H1 (cell line): Measurements from ENCODE around the gene CEMP1. TPM values are rescaled to one million over a fixed set of nuclear protein-coding genes. Genes with fewer than 3 reads are reported as not detected.

Source experiments
- CTCF ChIA-PET: fragments of 300-600 bp; sonication (Branson Sonifier 250); formaldehyde crosslinking; loops from one replicate; lab custom pipeline; 2021; ENCODE audit not compliant: partially characterized antibody; lab: Charles Lee
- POLR2A ChIA-PET: fragments of 300-600 bp; sonication (Branson Sonifier 250); formaldehyde crosslinking; loops from one replicate; lab custom pipeline; 2021; ENCODE audit warnings: inconsistent platforms; ENCODE audit not compliant: partially characterized antibody; lab: Charles Lee
- DNase-seq, 2 experiments: peaks; one replicate each; pipeline versions ENCODE4 v3.0.0 to v3.0.0-alpha.2; 2010 to 2022; ENCODE audit warnings: low spot score in 2 of 2, low read depth in 1 of 2, mixed read lengths in 1 of 2
- FAIRE-seq: peaks from 2 replicates; lab custom pipeline; 2011; peaks lifted over from hg19 to GRCh38; lab: Jason Lieb, UNC
- H2AFZ ChIP-seq: 2 replicates; pipeline ENCODE4 v1.8.1; 2012; ENCODE audit warnings: low read length, inconsistent platforms
- H2AK5ac ChIP-seq: 2 replicates; pipeline ENCODE4 v1.6.1; 2013; ENCODE audit warnings: low read depth, low read length
- H2BK120ac ChIP-seq: replicated peaks from 2 replicates; pipeline ENCODE3; 2013; ENCODE audit warnings: low read depth, low read length, inconsistent platforms
- H2BK12ac ChIP-seq: 2 replicates; pipeline ENCODE4 v1.6.1; 2013; ENCODE audit warnings: low read depth, low read length
- H2BK15ac ChIP-seq: 2 replicates; pipeline ENCODE4 v1.6.1; 2013; ENCODE audit warnings: low read length
- H2BK20ac ChIP-seq: 2 replicates; pipeline ENCODE4 v1.6.1; 2013; ENCODE audit warnings: low read length
- H2BK5ac ChIP-seq: 2 replicates; pipeline ENCODE4 v1.6.1; 2013; ENCODE audit warnings: low read depth, low read length
- H3K14ac ChIP-seq: 2 replicates; pipeline ENCODE4 v1.6.1; 2013; ENCODE audit warnings: inconsistent platforms; ENCODE audit not compliant: insufficient read length
- H3K18ac ChIP-seq: 2 replicates; pipeline ENCODE4 v1.6.1; 2013; ENCODE audit warnings: low read length; ENCODE audit errors: extremely low read depth
- H3K23ac ChIP-seq: 2 replicates; pipeline ENCODE4 v1.6.1; 2013; ENCODE audit warnings: inconsistent platforms; ENCODE audit not compliant: insufficient read length
- H3K23me2 ChIP-seq: 2 replicates; pipeline ENCODE4 v1.6.1; 2013; ENCODE audit warnings: low read depth, low read length
- H3K27ac ChIP-seq: 2 replicates; pipeline ENCODE4 v1.6.1; 2011; ENCODE audit warnings: low read depth, low read length, inconsistent platforms
- H3K27me3 ChIP-seq, 4 experiments: replicated peaks in 1 of 4; 1 replicate in 1 of 4; 2 replicates in 3 of 4; pipeline versions ENCODE4 v1.6.1 to v1.8.1; 2011 to 2013; ENCODE audit warnings: low read length in 3 of 4, mild to moderate bottlenecking in 3 of 4, inconsistent platforms in 2 of 4, mixed read lengths in 2 of 4, moderate library complexity in 1 of 4; ENCODE audit not compliant: control insufficient read depth in 3 of 4, insufficient read depth in 3 of 4; ENCODE audit errors: extremely low read depth in 1 of 4
- H3K36me3 ChIP-seq, 4 experiments: 2 replicates each; pipeline versions ENCODE4 v1.6.1 to v1.8.1; 2011 to 2013; ENCODE audit warnings: mild to moderate bottlenecking in 4 of 4, low read length in 3 of 4, moderate library complexity in 2 of 4, control low read depth in 1 of 4, inconsistent platforms in 1 of 4; ENCODE audit not compliant: insufficient read depth in 4 of 4, control insufficient read depth in 2 of 4
- H3K4ac ChIP-seq: replicated peaks from 2 replicates; pipeline ENCODE3; 2013; ENCODE audit warnings: low read length, low read depth, mixed read lengths, inconsistent platforms; ENCODE audit not compliant: insufficient read length
- H3K4me1 ChIP-seq, 4 experiments: replicated peaks in 1 of 4; 1 replicate in 1 of 4; 2 replicates in 3 of 4; pipeline versions ENCODE4 v1.6.1 to v1.8.1; 2011 to 2013; ENCODE audit warnings: low read length in 3 of 4, inconsistent platforms in 2 of 4, mixed read lengths in 1 of 4; ENCODE audit not compliant: insufficient read depth in 4 of 4, control insufficient read depth in 3 of 4
- H3K4me2 ChIP-seq, 2 experiments: 2 replicates each; pipeline versions ENCODE4 v1.6.1 to v1.8.1; 2011 to 2013; ENCODE audit warnings: low read depth in 2 of 2, low read length in 2 of 2, control low read depth in 1 of 2, inconsistent platforms in 1 of 2, mild to moderate bottlenecking in 1 of 2; ENCODE audit not compliant: insufficient read depth in 1 of 2
- H3K4me3 ChIP-seq, 4 experiments: fragments of 200-600, 300-600 bp in 1 of 4; sonication (generic), shearing (Covaris generic), sonication (Bioruptor Twin) in 1 of 4; 2 replicates each; pipeline versions ENCODE4 v1.5.1 to v1.8.1; 2011 to 2016; ENCODE audit warnings: low read length in 4 of 4, low read depth in 3 of 4, control low read depth in 2 of 4, inconsistent platforms in 2 of 4, mild to moderate bottlenecking in 2 of 4, mixed read lengths in 1 of 4, moderate library complexity in 1 of 4; ENCODE audit not compliant: insufficient read depth in 2 of 4; ENCODE audit errors: extremely low read depth in 1 of 4
- H3K56ac ChIP-seq: replicated peaks from 2 replicates; pipeline ENCODE3; 2013; ENCODE audit warnings: low read depth, mild to moderate bottlenecking, mixed read lengths, low read length, inconsistent platforms; ENCODE audit not compliant: insufficient read length
- H3K79me1 ChIP-seq: 2 replicates; pipeline ENCODE4 v1.6.1; 2013; ENCODE audit warnings: low read depth, low read length, control low read depth
- H3K79me2 ChIP-seq, 2 experiments: 2 replicates each; pipeline versions ENCODE4 v1.6.1 to v1.8.1; 2012 to 2013; ENCODE audit warnings: low read length in 2 of 2, mild to moderate bottlenecking in 2 of 2, inconsistent platforms in 1 of 2; ENCODE audit not compliant: insufficient read depth in 2 of 2, control insufficient read depth in 1 of 2
- H3K9ac ChIP-seq, 4 experiments: replicated peaks in 1 of 4; 1 replicate in 1 of 4; 2 replicates in 3 of 4; pipeline versions ENCODE4 v1.6.1 to v1.8.1; 2011 to 2013; ENCODE audit warnings: low read depth in 3 of 4, low read length in 3 of 4, control low read depth in 2 of 4, mild to moderate bottlenecking in 2 of 4, moderate library complexity in 2 of 4, inconsistent platforms in 1 of 4; ENCODE audit errors: extremely low read depth in 1 of 4
- H3K9me3 ChIP-seq, 2 experiments: 2 replicates each; pipeline versions ENCODE4 v1.6.1 to v1.8.1; 2012 to 2013; ENCODE audit warnings: mild to moderate bottlenecking in 2 of 2, moderate library complexity in 2 of 2, control low read depth in 1 of 2, inconsistent platforms in 1 of 2, low read depth in 1 of 2, low read length in 1 of 2, mixed read lengths in 1 of 2; ENCODE audit not compliant: insufficient read depth in 2 of 2
- H4K20me1 ChIP-seq, 2 experiments: replicated peaks in 1 of 2; 2 replicates each; pipeline versions ENCODE3 to v1.8.1; 2011 to 2013; ENCODE audit warnings: inconsistent platforms in 2 of 2, low read length in 2 of 2, mild to moderate bottlenecking in 1 of 2; ENCODE audit not compliant: insufficient read depth in 2 of 2, control insufficient read depth in 1 of 2
- H4K5ac ChIP-seq: 2 replicates; pipeline ENCODE4 v1.6.1; 2013; ENCODE audit warnings: low read length, low read depth, mixed read lengths, inconsistent platforms; ENCODE audit not compliant: insufficient read length
- H4K8ac ChIP-seq: 2 replicates; pipeline ENCODE4 v1.8.0; 2013; ENCODE audit warnings: mild to moderate bottlenecking, moderate library complexity, low read length, inconsistent platforms; ENCODE audit not compliant: insufficient read depth; ENCODE audit errors: extremely low read depth
- H4K91ac ChIP-seq: replicated peaks from 2 replicates; pipeline ENCODE3; 2013; ENCODE audit warnings: low read length, mixed read lengths, inconsistent platforms; ENCODE audit not compliant: insufficient read length
- ASH2L ChIP-seq: fragments of 200-600, 300-600 bp; sonication (generic); IDR thresholded peaks from one replicate; pipeline ENCODE4 v1.7.1; 2017; ENCODE audit warnings: low read length
- HDAC6 ChIP-seq: IDR thresholded peaks from one replicate; pipeline ENCODE4 v1.7.1; 2012; ENCODE audit warnings: low read depth, mild to moderate bottlenecking, inconsistent platforms, low read length, moderate library complexity
- WGBS, 2 experiments: shearing (Covaris generic) in 1 of 2; methylation state at CpG; one replicate each; pipeline versions ENCODE4 v1.1.6 to v1.1.7; 2013 to 2015; ENCODE audit warnings: low lambda C conversion rate in 2 of 2, mixed read lengths in 2 of 2, inconsistent platforms in 1 of 2, low coverage in 1 of 2, missing lambda C conversion rate in 1 of 2; ENCODE audit not compliant: insufficient replicate concordance in 2 of 2, insufficient coverage in 1 of 2, insufficient read length in 1 of 2; ENCODE audit errors: extremely low coverage in 1 of 2, missing lambda C conversion rate in 1 of 2; 5-methylcytosine and 5-hydroxymethylcytosine counted together
- polyA plus RNA-seq, 7 experiments: library from polyadenylated mRNA; depleted of rRNA in 3 of 7; stranded (reverse) in 5 of 7; unstranded in 2 of 7; fragments of >200 nt in 5 of 7; fragments of 200-250 nt in 2 of 7; gene quantifications; 1 replicate in 5 of 7; 2 replicates in 1 of 7; 4 replicates in 1 of 7; pipeline versions ENCODE4 v1.2.1 to v1.2.3, GENCODE V29; 2011 to 2013; ENCODE audit warnings: missing spikeins in 2 of 7, mixed read lengths in 2 of 7
- total RNA-seq: library from RNA; stranded (reverse); fragmentation: NEBNext Ultra II Directional; extraction: Animal tissue kit (Norgen Biotek cat#: 25700); gene quantifications from 2 replicates; pipeline ENCODE4 v1.2.1, GENCODE V29; 2021

CEMP1 gene
- total and polyA plus RNA-seq, 2 of the 8 experiments (the other 6 are each of a cell fraction or from before 2014, with no cell fraction given) = not detected

DNA sequence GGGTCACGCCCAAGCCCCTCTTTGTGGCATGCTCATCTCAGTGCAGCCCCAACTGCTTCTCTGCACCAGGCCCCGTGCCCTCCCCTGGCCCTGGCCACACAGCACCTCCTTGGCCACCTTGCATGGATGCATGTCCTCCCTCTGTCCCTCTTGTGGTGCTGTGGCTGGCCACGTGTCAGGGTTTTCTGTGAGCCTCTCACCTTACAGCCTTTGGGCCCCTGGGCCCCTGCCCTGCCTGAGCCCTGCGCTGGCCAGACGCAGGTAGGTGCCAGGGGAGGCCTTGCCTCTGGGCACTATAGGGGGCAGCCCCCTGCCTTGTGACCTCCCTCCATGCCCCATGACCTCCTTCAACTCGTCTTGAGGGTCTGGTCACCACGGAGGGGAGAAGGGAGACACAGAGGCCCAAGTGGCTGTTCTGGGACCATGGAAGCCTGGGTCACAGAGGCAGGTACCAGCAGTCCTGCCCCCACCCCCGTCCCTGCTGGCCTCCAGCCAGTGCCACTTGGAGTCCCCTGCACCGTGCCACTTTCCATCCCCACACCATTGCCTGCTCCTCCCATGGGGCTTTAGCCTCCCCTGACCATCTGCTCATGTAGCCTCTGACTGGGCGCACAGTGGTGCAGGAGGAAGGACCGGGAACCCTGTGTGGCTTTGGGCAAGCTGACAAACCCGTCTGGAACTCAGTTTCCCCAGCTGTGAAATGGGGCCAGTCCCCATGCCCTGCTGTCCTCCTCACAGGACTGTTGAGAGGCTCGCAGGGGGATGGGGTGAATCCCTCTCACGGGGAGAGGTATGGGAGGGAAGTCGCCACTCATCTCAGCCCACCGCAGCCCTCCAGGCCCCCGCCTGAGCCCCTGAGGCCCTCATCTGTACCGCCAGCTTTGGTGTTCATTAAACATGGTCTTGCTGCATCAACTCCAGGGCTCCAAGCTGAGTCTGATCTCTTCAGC lies 29.0 kb downstream of the CEMP1 start:
- H3K4me1 ChIP-seq = peaks cover 0 to 16% (median 9%) of the 10 kb centered on the region in 4 experiments; a peak in 6 of 7 replicates
- no peaks in the 10 kb centered on the region; a peak in 1 of 7 replicates for H3K27me3 ChIP-seq
- H2AK5ac ChIP-seq = no peak overlapping the region; the same call in 1 of the 2 replicates
- peak overlapping the region; percentile 31; the same call in 1 of the 2 replicates for H2BK15ac ChIP-seq
- no peak overlapping the region for H4K5ac ChIP-seq
- 89% methylated on average over 17 of the region's 18 CpGs; no CpG with 5 or more reads in 1 of the 2 experiments for WGBS, 2 experiments
- TF ChIP-seq ASH2L (peak; percentile 13), HDAC6 (no peak)
- CTCF ChIA-PET = interaction anchor here (0.6 to 3.3 kb wide), 45 partner anchors 9 to 322 kb away, joined by 3 to 32 read pairs (median 4); partner anchors contain the start of genes AMDHD2, ECI1, PDPK1 and TBC1D24
- no peaks in the 10 kb centered on the region; the same call in 1 of the 2 replicates for H3K79me1 ChIP-seq
- H4K91ac ChIP-seq = no peak overlapping the region
- no peak overlapping the region for H3K56ac ChIP-seq
- peak overlapping the region; percentile 40 for H3K4ac ChIP-seq
- no peaks in the 10 kb centered on the region for H3K79me2 ChIP-seq
- H3K23me2 ChIP-seq = no peaks in the 10 kb centered on the region
- H3K36me3 ChIP-seq = peaks cover 0 to 2% (median 0%) of the 10 kb centered on the region in 4 experiments; a peak in 1 of 8 replicates
- no peak overlapping the region for H3K23ac ChIP-seq
- peak overlapping the region; percentile 0 to 73; a peak in 3 of 4 replicates for H3K4me2 ChIP-seq
- peak overlapping the region; percentile 60; the same call in 1 of the 2 replicates for H2BK12ac ChIP-seq
- no peak overlapping the region for H2AFZ ChIP-seq
- H4K8ac ChIP-seq = peak overlapping the region; percentile 62
- H3K14ac ChIP-seq = no peak overlapping the region
- H2BK120ac ChIP-seq = no peak overlapping the region
- no peak overlapping the region for H3K27ac ChIP-seq
- FAIRE-seq (no peak), DNase-seq (no peak)
- peaks cover 2 to 4% of the 10 kb centered on the region in 2 experiments for H4K20me1 ChIP-seq
- H3K9ac ChIP-seq = peak overlapping the region in 1 of 4 experiments; percentile 10; a peak in 3 of 7 replicates
- H2BK20ac ChIP-seq = no peak overlapping the region
- H3K4me3 ChIP-seq = peak overlapping the region in 2 of 4 experiments; percentile 14 to 60; a peak in 2 of 8 replicates
- peak overlapping the region; percentile 85 for H2BK5ac ChIP-seq
- peak overlapping the region; percentile 81 for H3K18ac ChIP-seq
- POLR2A ChIA-PET = interaction anchor here (0.6 to 2.0 kb wide), 16 partner anchors 8 to 493 kb away, joined by 3 to 10 read pairs (median 4); partner anchors contain the start of genes ATP6V0C, CEMP1, NTN3 and TEDC2
- no peaks in the 10 kb centered on the region for H3K9me3 ChIP-seq
